Body of pancreas (tissue), 4 donors: ENCODE results near the gene IL20.
"Not testable (repeated sequence)": the region's sequence is repeated elsewhere in the genome, so short reads cannot be mapped to it uniquely, and the experiment has no call there.

Experiments used
- POLR2A ChIP-seq, 3 donors: fragments of 450-650 bp; IDR thresholded peaks; one replicate each; pipeline ENCODE4 v1.6.1; 2016; ENCODE audit warnings: antibody characterized with exemption in 3 of 3, mild to moderate bottlenecking in 2 of 3
- TF ChIP-seq, protein P1 (sequence below), 7 experiments: fragments of 450-650 bp in 4 of 7; fragments of 200-600 bp in 3 of 7; sonication (generic) in 3 of 7; IDR thresholded peaks; one replicate each; pipeline ENCODE4 v1.5.1; 2016 to 2019; ENCODE audit warnings: antibody characterized with exemption in 7 of 7

DNA sequence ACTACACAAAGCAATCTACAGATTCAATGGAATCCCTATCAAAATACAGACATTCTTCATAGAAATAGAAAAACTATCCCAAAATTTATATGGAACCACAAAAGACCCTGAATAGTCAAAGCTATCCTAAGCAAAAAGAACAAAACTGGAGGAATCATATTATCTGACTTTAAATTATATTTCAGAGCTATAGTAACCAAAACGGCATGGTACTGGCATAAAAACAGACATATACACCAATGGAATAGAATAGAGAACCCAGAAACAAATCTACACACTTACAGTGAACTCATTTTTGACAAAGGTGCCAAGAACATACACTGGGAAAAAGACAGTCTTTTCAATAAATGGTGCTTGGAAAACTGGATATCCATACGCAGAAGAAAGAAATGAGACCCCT, 12.8 kb upstream of the IL20 start:
- TF ChIP-seq, protein P1, sequence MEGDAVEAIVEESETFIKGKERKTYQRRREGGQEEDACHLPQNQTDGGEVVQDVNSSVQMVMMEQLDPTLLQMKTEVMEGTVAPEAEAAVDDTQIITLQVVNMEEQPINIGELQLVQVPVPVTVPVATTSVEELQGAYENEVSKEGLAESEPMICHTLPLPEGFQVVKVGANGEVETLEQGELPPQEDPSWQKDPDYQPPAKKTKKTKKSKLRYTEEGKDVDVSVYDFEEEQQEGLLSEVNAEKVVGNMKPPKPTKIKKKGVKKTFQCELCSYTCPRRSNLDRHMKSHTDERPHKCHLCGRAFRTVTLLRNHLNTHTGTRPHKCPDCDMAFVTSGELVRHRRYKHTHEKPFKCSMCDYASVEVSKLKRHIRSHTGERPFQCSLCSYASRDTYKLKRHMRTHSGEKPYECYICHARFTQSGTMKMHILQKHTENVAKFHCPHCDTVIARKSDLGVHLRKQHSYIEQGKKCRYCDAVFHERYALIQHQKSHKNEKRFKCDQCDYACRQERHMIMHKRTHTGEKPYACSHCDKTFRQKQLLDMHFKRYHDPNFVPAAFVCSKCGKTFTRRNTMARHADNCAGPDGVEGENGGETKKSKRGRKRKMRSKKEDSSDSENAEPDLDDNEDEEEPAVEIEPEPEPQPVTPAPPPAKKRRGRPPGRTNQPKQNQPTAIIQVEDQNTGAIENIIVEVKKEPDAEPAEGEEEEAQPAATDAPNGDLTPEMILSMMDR (IDR thresholded peaks at IDR 0.05), result not testable (repeated sequence)
- not testable (repeated sequence) for TF ChIP-seq POLR2A (IDR thresholded peaks at IDR 0.05)
